HG02610 (cell line): ENCODE data around the gene ITCH.
"Not testable (repeated sequence)": the region's sequence is repeated elsewhere in the genome, so short reads cannot be mapped to it uniquely, and the experiment has no call there.

Experiments
- ATAC-seq: cut with Tn5 transposase; IDR thresholded peaks from one replicate; pipeline ENCODE4 v1.9.1; 2021; ENCODE audit warnings: mild to moderate bottlenecking, moderate library complexity; ENCODE audit not compliant: unreplicated experiment

Gene ITCH

DNA sequence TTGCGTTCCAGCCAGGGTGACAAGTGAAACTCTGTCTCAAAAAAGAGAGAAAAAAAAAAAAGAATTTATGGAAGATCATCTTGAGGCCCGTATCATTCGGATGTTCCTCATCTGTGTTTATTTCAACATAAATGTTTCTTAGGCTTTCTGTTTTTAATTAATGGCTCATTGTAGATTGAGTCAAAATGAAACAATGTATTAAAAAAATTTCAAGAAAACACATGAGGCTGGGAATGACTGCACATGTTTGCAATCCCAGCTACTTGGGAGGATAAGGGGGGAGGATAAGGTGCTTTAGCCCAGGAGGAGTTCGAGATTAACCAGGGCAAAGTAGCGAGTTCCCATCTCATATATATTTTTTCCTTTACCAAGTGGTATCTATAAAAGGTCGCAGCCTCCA lies 47.3 kb downstream of the ITCH start:
- no peak for ATAC-seq

DNA sequence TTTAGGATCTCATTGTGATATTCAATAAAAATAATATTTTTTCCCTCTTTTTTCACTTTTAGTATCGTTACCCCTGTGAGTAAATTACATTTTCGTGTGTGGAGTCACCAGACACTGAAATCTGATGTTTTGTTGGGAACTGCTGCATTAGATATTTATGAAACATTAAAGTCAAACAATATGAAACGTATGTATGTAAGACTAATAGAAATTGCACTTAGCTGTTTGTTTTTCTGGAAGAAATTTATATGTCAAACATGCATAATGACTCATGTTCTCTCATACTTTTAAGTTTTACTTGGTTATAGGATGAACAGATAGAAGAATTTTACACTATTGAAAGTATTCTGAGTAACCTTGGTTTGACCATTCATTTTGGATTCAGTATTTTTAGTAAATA lies 49.4 kb downstream of the ITCH start:
- no peak for ATAC-seq

DNA sequence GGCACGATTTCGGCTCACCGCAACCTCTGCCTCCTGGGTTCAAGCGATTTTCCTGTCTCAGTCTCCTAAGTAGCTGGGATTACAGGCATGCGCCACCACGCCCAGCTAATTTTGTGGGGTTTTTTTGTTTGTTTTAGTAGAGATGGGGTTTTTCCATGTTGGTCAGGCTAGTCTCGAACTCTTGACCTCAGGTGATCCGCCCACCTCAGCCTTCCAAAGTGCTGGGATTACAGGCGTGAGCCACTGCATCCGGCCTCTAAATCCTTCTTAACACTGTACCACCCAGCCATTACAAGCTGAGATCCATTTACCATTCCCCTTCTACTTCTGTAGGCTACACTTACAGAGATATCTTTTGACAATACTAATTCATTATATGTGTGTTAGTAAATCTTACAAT lies 51.5 kb downstream of the ITCH start:
- not testable (repeated sequence) for ATAC-seq

DNA sequence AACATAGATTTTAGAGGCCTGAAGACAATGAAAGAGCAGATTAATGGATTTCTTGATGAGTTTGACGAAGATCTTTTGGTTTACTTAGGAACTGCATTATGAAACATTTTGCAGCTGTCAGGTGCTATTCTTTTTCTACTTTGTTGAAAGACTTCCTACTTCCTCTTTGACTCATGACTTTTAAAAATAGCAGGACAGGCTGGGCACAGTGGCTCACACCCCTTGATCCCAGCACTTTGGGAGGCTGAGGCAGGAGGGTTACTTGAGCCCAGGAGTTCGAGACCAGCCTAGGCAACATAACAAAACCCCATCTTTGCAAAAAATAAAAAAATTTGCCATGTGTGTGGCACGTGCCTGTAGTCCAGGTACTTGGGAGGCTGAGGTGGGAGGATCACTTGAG lies 52.0 kb downstream of the ITCH start:
- peak; percentile 61 for ATAC-seq

- ATAC-seq: no peak
Observed at GRCh38 chr20:34420146-34420545, 57.1 kb downstream of the ITCH start.

DNA sequence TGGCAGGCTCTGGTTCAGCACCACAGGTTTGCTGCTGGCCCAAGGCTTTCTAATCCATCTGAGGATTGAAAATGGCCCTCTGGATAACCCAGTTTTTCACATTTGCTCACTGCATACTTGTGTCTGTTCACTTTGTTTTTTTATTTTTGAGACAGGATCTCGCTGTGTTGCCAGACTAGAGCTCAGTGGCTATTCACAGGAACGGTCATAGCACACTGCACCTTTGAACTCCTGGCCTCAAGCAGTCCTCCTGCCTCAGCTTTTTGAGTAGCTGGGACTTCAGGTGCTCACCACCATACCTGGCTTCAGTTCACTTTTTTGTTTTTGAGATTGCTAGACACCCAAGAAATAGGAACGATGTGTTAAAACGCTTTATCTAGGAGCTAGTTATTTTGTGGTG lies 57.9 kb downstream of the ITCH start:
- ATAC-seq: no peak

DNA sequence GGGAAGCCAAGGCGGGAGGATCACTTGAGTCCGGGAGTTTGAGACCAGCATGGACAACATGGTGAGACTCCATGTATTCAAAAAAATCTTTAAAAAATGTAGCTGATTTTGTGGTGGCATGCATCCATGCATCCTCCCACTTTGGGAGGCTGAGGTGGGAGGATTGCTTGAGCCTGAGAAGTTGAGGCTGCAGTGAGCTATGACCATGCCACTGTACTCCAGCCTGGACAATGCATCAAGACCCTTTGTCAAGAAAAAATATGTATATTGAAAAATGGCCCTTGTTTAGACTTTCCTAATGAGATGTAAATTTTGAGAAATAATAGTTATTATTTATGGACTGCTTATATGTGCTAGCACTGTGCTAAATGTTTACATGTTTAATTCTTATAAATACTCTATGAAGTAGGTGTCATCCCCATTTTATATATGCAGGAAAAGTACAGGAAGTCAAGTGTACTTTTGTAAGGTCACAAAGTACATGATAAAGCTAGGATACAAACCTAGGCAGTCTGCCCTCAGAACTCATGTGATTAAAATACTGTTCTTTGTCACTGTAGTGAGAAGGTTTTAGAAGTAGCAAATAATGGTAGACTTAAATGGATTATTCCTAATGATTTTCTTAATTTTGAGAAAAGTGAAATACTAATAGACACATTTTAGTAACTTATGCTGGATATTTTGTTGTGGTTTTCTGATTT lies 58.8 kb downstream of the ITCH start:
- ATAC-seq: no peak

DNA sequence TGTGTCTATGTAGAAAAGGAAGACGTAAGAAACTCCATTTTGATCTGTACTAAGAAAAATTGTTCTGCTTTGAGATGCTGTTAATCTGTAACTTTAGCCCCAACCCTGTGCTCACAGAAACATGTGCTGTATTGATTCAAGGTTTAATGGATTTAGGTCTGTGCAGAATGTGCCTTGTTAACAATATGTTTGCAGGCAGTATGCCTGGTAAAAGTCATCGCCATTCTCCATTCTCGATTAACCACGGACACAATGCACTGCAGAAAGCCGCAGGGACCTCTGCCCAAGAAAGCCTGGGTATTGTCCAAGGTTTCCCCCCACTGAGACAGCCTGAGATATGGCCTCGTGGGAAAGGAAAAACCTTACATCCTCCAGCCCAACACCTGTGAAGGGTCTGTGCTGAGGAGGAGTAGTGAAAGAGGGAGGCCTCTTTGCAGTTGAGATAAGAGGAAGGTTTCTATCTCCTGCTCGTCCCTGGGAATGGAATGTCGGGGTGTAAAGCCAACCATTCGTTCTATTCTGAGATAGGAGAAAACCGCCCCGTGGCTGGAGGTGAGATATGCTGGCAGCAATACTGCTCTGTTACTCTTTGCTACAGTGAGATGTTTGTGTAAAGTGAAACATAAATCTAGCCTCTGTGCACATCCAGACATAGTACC lies 62.1 kb downstream of the ITCH start:
- not testable (repeated sequence) for ATAC-seq

DNA sequence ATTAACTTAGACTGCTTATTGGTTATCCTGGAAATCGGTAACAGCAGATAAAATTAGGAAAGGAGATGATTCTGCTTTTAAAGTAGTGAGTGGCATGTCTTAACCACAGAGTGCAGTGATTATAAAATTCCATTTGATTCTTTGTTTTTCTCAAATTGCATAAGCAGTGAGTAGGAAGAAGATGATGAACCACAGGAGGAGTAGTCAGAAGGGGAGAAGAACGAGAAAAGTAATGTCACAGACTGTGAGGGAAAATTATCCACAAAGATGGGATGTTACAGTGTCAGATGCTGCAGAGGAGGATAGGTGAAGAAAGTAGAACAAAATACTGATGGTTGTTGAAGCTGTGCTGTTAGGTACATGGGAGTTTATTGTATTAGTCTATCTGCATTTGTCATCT lies 63.0 kb downstream of the ITCH start:
- no peak for ATAC-seq

DNA sequence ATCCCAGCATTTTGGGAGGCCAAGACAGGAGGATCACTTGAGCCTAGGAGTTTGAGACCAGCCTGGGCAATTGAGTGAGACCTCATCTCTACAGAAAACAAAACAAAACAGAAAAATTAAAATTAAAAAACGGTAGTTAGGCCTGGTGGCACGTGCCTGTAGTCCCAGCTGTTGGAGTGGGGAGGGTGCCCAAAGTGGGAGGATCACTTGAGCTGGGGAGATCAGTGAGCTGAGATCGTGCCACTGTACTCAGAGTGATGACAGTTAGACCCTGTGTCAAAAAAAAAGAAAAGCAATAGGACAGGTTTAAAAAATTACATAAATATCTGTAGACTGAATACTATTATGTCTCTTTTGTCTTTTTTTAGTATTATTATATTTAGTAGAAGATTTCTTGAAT lies 64.3 kb downstream of the ITCH start:
- no peak for ATAC-seq

DNA sequence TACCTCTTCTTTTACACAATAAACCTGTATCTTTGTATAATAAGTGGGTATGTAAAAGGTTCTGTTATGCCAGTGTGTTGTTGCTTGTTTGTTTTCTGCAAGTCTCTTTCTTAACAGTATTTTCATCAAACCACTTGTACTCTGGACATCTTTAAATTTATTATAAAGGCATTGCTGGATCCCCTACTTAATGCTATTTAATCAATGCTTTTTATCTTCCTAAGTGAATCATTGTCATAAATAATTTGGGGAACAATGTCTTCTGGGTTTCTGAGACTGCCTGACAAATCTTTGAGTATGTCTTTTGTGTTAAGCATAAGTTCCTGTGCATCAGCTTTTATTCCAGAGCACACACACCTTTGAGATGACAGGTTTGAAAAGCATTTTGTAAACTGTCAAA lies 64.7 kb downstream of the ITCH start:
- ATAC-seq: no peak

- no peak for ATAC-seq
Observed at GRCh38 chr20:34431168-34431567, 68.1 kb downstream of the ITCH start.

GRCh38 chr20:34432663-34433062 lies 69.6 kb downstream of the ITCH start:
- ATAC-seq: not testable (repeated sequence)

DNA sequence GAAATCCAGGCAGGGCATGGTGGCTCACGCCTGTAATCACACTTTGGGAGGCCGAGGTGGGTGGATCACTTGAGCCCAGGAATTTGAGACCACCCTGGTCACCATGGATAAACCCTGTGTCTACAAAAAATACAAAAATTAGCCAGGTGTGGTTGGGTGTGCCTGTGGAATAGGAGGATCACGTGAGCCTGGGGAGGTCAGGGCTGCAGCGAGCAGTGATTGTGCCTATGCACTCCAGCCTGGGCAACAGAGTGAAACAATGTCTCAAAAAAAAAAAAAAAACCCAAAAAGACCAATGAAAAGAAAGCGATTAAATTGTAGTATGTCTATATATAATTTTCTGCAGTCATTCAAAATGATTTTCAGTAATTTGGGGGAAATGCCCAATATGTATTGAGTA lies 70.3 kb downstream of the ITCH start:
- no peak for ATAC-seq

DNA sequence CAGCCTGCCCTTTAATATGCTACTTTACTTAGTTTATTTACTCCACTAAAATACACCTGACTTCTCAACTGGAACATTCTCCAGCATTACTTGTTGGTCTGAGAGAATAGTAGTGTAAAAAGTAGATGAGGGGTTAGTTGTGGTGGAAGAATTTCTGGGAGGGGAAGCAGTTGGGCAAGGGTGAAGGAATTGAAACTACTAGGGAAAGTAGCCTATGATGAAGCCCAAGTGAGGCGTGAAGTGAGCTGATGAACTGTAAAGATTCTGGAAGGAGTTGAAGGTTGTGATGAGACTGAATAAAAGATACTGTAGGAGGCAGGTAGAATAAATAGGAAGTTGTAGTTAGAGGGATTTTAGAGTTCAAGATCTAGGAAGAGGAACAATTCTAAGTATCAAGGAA lies 72.5 kb downstream of the ITCH start:
- no peak for ATAC-seq

DNA sequence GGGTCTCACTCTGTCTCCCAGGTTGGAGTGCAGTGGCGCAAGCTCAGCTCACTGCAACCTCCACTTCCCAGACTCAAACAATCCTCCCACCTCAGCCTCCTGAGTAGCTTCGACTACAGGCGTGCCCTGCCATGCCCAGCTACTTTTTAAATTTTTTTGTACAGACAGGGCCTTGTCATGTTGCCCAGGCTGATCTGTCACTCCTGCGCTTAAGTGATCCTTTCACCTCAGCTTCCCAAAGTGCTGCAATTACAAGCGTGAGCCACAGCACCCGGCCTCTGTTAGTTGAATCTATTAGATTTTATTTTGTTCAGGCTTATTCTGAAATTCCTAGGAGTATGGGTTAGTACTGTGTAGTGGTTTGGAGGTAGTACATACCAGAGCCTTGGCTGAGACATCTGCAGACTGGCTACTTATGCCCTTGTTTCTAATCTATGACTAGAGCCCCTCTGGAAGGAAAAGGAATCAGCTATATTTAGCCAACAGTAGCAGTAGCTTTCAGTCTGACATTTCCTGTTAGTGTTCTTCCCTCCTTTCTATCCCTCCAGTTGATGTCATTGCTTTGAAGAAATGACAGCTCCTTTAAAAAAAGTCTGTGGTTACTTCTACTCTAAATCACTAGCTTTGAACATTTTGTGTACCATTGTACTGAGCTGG lies 74.4 kb downstream of the ITCH start:
- ATAC-seq: no peak

DNA sequence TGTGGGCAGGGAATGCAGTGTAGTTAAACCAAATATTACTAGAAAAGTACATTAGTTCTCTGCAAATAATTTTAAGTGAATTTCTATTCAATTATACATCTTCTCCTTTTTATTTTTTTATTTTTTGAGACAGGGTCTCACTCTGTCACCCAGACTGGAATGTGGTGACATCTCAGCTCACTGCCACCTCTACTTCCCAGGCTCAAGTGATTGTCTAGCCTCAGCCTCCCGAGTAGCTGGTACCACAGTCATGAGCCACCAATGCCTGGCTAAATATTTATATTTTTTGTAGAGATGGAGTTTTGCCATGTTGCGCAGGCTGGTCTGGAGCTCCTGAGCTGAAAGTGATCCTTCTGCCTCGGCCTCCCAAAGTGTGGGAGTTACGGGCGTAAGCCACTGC lies 76.1 kb downstream of the ITCH start:
- no peak for ATAC-seq

- ATAC-seq: not testable (repeated sequence)
Observed at GRCh38 chr20:34441423-34441822, 78.3 kb downstream of the ITCH start.

DNA sequence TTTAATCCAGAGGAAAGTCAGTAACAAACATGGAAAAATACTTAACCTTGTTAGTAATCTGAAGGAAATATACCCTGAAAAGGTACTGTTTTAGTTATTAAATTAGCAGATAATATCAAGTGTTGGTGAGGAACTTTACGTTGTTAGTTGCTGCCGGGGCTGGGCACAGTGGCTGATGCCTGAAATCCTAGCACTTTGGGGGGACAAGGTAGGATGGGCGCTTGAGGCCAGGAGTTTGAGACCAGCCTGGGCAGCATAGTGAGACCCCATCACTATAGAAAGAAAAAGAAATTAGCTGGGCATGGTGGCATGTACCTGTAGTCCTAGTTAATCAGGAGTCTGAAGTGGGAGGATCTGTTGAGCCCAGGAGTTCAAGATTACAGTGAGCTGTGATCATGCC lies 80.5 kb downstream of the ITCH start:
- ATAC-seq: no peak

DNA sequence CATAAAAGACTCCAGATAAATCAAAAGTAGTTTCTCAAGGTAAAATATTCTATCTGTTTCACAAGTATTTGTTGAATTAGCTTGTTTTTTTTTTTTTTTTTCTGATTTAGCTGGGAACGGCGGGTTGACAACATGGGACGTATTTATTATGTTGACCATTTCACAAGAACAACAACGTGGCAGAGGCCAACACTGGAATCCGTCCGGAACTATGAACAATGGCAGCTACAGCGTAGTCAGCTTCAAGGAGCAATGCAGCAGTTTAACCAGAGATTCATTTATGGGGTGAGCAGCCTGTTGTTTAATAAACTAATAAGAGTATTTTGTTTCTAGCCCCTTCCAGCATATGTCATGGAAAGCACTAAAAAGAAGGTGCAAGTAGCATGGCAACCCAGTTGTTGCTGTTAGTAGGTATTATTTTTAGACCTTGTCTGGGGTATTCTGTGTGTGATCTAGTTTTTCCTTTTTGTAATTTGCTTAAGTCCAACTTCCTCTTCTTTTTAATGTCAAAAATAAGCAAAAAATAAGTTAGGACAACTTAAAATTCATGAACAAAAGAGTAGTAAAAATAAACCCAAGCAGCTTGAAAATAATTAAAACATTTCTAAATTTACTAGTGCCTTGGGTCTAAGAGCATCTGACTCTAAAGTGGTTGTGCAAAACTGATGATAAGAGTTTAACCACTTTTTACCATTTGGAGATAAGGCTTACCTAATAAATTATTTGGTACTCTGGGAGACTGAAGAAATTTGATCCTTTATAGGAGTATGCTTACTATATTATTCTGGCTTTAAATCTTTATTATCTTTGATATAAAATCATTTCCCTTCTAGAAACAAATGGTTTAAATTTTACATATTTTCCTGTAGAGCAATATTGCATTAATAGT lies 82.3 kb downstream of the ITCH start:
- ATAC-seq: no peak

GRCh38 chr20:34448517-34448916 lies 85.4 kb downstream of the ITCH start:
- ATAC-seq: no peak
